ENCODE measurements around the gene FGFR4. TPM values are rescaled to one million over a fixed set of nuclear protein-coding genes. Genes with fewer than 3 reads are reported as not detected.
A peak's percentile ranks its signal among the peaks of the same experiment; 100 is the strongest.

Gene FGFR4
- total RNA-seq, 1 donor from 2014 or later: 1.7 TPM

DNA sequence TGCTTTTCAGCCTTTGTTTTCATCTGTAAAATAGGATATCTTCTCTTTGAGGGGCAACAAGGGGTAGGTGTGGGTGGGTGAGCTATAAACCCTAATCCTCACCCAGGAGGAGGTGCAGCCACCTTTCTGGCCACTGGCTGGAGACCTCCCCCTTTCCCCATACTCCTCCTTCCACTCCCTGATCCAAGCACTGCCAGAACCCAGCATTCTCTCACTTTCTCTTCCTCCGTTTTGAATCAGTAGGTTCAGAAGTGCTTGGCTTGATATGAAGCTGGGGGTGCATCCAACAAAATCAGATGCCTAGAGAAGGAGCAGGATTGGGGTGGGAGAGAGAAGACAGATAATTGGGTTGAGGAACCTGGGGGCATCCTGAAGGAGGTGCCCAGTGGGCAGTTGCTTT lies 40.1 kb downstream of the FGFR4 start:
- peaks cover 5% of the 10 kb centered on the region for H3K4me1 Mint-ChIP-seq (ENCODE audit: unreplicated experiment)
- H3K4me3 Mint-ChIP-seq (ENCODE audit: unreplicated experiment): no peak overlapping the region
- peaks cover 6% of the 10 kb centered on the region for H3K27me3 Mint-ChIP-seq (ENCODE audit: unreplicated experiment)
- TF ChIP-seq, protein P1, sequence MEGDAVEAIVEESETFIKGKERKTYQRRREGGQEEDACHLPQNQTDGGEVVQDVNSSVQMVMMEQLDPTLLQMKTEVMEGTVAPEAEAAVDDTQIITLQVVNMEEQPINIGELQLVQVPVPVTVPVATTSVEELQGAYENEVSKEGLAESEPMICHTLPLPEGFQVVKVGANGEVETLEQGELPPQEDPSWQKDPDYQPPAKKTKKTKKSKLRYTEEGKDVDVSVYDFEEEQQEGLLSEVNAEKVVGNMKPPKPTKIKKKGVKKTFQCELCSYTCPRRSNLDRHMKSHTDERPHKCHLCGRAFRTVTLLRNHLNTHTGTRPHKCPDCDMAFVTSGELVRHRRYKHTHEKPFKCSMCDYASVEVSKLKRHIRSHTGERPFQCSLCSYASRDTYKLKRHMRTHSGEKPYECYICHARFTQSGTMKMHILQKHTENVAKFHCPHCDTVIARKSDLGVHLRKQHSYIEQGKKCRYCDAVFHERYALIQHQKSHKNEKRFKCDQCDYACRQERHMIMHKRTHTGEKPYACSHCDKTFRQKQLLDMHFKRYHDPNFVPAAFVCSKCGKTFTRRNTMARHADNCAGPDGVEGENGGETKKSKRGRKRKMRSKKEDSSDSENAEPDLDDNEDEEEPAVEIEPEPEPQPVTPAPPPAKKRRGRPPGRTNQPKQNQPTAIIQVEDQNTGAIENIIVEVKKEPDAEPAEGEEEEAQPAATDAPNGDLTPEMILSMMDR (IDR thresholded peaks at IDR 0.05): no peak
- no peaks in the 10 kb centered on the region for H3K9me3 Mint-ChIP-seq (ENCODE audit: unreplicated experiment)
- H3K36me3 Mint-ChIP-seq (ENCODE audit: unreplicated experiment): no peaks in the 10 kb centered on the region
- H3K27ac Mint-ChIP-seq (ENCODE audit: unreplicated experiment): no peak overlapping the region
- no peak for DNase-seq (ENCODE audit: extremely low spot score, unreplicated experiment)

DNA sequence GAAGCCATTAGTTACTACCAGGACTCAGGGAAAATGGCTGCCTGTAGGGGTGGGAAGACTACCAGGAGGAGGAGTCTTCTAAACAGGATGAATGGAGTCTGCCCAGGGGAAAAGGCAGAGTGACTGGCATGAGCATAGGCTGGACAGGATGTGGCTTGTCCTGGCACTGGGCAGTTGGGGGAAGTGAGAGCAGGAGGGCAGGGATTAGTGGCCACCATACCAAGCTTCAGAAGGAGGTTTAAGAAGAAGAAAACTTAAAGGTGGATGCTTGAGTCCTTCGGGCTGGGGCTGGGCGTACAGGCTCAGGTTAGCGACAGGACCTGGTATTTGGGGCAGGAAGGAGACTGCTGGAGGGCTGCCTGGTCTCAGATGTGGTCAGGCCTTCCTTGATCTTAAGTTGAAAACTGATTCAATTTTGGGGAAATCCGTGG lies 41.9 kb downstream of the FGFR4 start:
- Mint-ChIP-seq H3K27ac (ENCODE audit: unreplicated experiment) (peak overlapping the region; percentile 24), H3K4me1 (ENCODE audit: unreplicated experiment) (peaks cover 5% of the 10 kb centered on the region), H3K9me3 (ENCODE audit: unreplicated experiment) (no peaks in the 10 kb centered on the region), H3K36me3 (ENCODE audit: unreplicated experiment) (no peaks in the 10 kb centered on the region), H3K27me3 (ENCODE audit: unreplicated experiment) (no peaks in the 10 kb centered on the region), H3K4me3 (ENCODE audit: unreplicated experiment) (no peak overlapping the region)
- no peak for DNase-seq (ENCODE audit: extremely low spot score, unreplicated experiment)
- TF ChIP-seq, protein P1 (IDR thresholded peaks at IDR 0.05): no peak

DNA sequence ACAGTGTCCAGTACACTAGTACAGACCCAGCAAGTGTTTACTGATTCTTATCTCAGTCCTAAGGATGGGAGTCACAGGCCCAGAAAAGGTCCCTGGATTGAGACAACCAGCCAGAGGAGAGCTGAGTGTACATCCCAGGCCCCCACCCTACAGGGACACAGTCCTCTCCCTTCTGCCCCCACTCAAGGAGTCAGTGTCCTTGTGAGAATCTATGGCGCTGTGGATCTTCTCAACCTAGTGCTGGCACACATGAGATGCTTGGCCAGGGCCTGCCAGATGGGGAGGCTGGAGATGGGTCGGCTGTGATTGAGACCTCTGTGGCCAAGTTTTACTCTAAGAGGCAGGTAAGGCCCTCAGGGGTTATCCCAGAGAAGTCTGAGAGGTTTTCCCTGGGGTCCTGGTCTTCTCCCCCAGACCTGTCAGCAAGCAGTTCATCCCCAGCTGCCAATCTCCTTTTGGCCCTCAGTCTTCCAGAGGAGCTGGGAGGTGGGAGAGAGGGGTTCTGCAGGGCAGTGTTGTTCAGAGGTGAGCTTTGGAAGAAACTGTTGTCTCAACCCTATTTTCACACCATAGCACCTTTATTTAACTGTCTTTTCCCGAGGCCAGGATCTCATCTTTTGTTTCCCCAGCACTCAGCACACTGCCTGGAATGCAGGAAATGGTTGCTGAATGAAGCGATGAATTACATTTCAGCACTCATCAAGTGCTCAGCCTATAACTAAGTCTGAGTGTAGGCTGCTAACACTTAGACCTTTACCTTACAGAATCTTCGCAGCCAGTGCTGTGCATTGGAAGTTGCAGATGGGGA lies 43.7 kb downstream of the FGFR4 start:
- no peaks in the 10 kb centered on the region for H3K27me3 Mint-ChIP-seq (ENCODE audit: unreplicated experiment)
- DNase-seq (ENCODE audit: extremely low spot score, unreplicated experiment): no peak
- H3K27ac Mint-ChIP-seq (ENCODE audit: unreplicated experiment): no peak overlapping the region
- H3K9me3 Mint-ChIP-seq (ENCODE audit: unreplicated experiment): no peaks in the 10 kb centered on the region
- H3K4me1 Mint-ChIP-seq (ENCODE audit: unreplicated experiment): peaks cover 15% of the 10 kb centered on the region
- TF ChIP-seq, protein P1 (IDR thresholded peaks at IDR 0.05): no peak
- H3K4me3 Mint-ChIP-seq (ENCODE audit: unreplicated experiment): no peak overlapping the region
- H3K36me3 Mint-ChIP-seq (ENCODE audit: unreplicated experiment): peaks cover 3% of the 10 kb centered on the region

DNA sequence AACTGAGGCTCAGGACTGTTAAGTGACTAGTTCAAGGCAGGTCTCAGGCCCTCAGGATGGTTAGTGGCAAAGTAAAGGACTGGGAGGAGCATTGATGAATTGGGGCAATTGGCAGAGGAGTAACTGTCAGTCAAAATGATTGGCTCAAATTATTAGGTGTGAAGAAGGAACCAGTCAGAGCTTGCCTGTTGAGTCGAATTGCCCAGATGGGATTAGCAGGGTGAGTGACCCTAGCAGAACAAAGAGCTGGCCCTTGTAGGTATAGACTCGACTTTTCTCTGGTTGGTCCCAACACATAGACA lies 44.3 kb downstream of the FGFR4 start:
- no peaks in the 10 kb centered on the region for H3K27me3 Mint-ChIP-seq (ENCODE audit: unreplicated experiment)
- H3K4me3 Mint-ChIP-seq (ENCODE audit: unreplicated experiment): no peak overlapping the region
- no peak for DNase-seq (ENCODE audit: extremely low spot score, unreplicated experiment)
- H3K27ac Mint-ChIP-seq (ENCODE audit: unreplicated experiment): no peak overlapping the region
- TF ChIP-seq, protein P1 (IDR thresholded peaks at IDR 0.05): no peak
- peaks cover 20% of the 10 kb centered on the region for H3K4me1 Mint-ChIP-seq (ENCODE audit: unreplicated experiment)
- H3K36me3 Mint-ChIP-seq (ENCODE audit: unreplicated experiment): peaks cover 7% of the 10 kb centered on the region
- no peaks in the 10 kb centered on the region for H3K9me3 Mint-ChIP-seq (ENCODE audit: unreplicated experiment)

DNA sequence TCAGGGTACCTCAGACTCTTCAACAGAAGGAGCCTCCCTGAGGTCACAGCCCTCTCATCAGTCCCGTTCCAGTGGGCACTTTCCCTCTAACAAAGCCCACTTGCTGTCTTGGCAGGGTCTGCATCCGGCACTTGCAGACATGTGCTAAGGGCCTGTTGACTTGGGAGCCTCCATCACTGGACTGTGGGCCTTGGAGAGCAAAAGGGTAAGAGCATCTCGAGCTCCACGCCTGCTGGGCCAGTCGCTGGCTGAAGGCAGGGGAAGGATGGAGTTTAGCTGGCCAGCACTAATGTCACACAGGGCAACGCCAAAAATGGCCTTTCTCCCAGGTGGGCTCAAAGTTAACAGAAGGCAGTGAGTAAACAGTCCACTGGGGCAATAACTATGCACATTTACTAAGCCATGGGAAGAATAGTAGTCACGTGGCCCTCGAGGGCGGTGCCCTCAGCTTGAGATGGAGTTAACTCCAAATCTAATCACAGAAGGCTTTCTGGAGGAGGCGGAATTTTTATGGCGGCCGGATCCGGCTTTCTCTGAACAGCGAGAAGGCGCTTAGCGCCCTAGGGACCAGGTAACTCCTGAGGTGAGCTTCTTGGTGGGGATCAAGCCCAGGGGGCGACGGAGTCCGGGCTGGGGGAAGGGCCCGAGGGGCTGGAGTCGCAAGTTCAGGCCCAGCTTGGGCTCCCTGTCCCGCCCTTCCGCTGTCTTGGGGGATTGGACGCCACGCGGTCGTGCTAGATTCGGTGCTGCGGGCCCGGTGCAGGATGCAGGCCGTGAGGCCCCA lies 44.8 kb downstream of the FGFR4 start:
- Mint-ChIP-seq H3K36me3 (ENCODE audit: unreplicated experiment) (peaks cover 11% of the 10 kb centered on the region), H3K27me3 (ENCODE audit: unreplicated experiment) (no peaks in the 10 kb centered on the region), H3K4me3 (ENCODE audit: unreplicated experiment) (peak overlapping the region; percentile 2), H3K27ac (ENCODE audit: unreplicated experiment) (peak overlapping the region; percentile 67), H3K9me3 (ENCODE audit: unreplicated experiment) (no peaks in the 10 kb centered on the region), H3K4me1 (ENCODE audit: unreplicated experiment) (peaks cover 24% of the 10 kb centered on the region)
- DNase-seq (ENCODE audit: extremely low spot score, unreplicated experiment): no peak
- TF ChIP-seq, protein P1 (IDR thresholded peaks at IDR 0.05): no peak

All from osteocyte (in vitro differentiated cells).